KMS-11 (cell line): ENCODE data around the gene ZNF23.

Experiments used
- H2AFZ ChIP-seq: fragments of 200-600 bp; sonication (generic); 2 replicates; pipeline ENCODE4 v1.6.1; 2016; ENCODE audit warnings: antibody characterized with exemption, mixed run types, low read depth
- H3K27ac ChIP-seq: fragments of 200-600 bp; sonication (generic); 2 replicates; pipeline ENCODE4 v1.6.1; 2016; ENCODE audit warnings: mild to moderate bottlenecking, mixed run types
- H3K27me3 ChIP-seq: fragments of 200-600 bp; sonication (generic); 2 replicates; pipeline ENCODE4 v1.6.1; 2017; ENCODE audit warnings: mild to moderate bottlenecking, low read depth, mixed run types, moderate library complexity; ENCODE audit not compliant: insufficient read depth
- H3K36me3 ChIP-seq: fragments of 200-600 bp; sonication (generic); 2 replicates; pipeline ENCODE4 v1.6.1; 2017; ENCODE audit warnings: mild to moderate bottlenecking, mixed run types; ENCODE audit not compliant: insufficient read depth
- H3K4me1 ChIP-seq: fragments of 200-600 bp; sonication (generic); 2 replicates; pipeline ENCODE4 v1.6.1; 2016; ENCODE audit warnings: mild to moderate bottlenecking, low read depth, mixed run types; ENCODE audit not compliant: poor library complexity, severe bottlenecking
- H3K4me2 ChIP-seq: fragments of 200-600 bp; sonication (generic); 2 replicates; pipeline ENCODE4 v1.7.0; 2016; ENCODE audit warnings: mild to moderate bottlenecking, mixed run types
- H3K4me3 ChIP-seq: fragments of 200-600 bp; sonication (generic); IDR thresholded peaks from 2 replicates; pipeline ENCODE4 v1.6.1; 2017; ENCODE audit warnings: low read depth, low read length, mixed read lengths; ENCODE audit not compliant: insufficient read depth
- H3K79me2 ChIP-seq: fragments of 200-600 bp; sonication (generic); 2 replicates; pipeline ENCODE4 v1.6.1; 2016; ENCODE audit warnings: low read depth, mixed run types; ENCODE audit not compliant: insufficient read depth
- H3K9ac ChIP-seq: fragments of 200-600 bp; sonication (generic); 2 replicates; pipeline ENCODE4 v1.6.1; 2016; ENCODE audit warnings: mild to moderate bottlenecking, mixed run types
- H4K20me1 ChIP-seq: fragments of 200-600 bp; sonication (generic); 2 replicates; pipeline ENCODE4 v1.6.1; 2016; ENCODE audit warnings: mild to moderate bottlenecking, mixed run types; ENCODE audit not compliant: insufficient read depth
- CTCF ChIP-seq: fragments of 200-600 bp; sonication (generic); conservative IDR thresholded peaks from 2 replicates; pipeline ENCODE4 v1.6.1; 2017; ENCODE audit warnings: low read depth, mild to moderate bottlenecking, antibody characterized with exemption, low read length, moderate library complexity, mixed read lengths

Gene ZNF23

DNA sequence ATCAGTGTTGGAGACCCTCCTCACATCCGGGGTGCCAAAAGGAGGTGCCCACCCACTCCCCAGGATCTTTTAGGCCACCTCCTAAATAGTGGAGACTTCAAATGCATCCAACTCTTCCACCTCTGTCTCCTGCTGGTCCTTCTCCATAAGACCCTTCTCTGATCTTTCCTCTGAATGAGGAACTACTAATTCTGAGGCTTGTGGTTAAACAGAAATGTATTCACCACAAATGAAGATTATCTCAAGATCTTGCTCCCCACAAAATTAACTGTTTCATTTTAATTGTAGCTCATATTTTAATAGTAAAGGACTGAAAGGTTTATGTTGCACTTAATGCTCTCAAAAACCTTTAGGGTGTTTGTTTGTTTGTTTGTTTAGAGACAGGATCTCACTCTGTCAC is 54.3 kb downstream of the ZNF23 start:
- Histone ChIP-seq H3K4me1 (no peaks in the 10 kb centered on the region), H3K27me3 (no peaks in the 10 kb centered on the region; the same call in 1 of the 2 replicates), H3K4me3 (no peak overlapping the region), H3K36me3 (no peaks in the 10 kb centered on the region), H4K20me1 (no peaks in the 10 kb centered on the region), H3K27ac (no peak overlapping the region), H2AFZ (no peak overlapping the region), H3K9ac (no peak overlapping the region), H3K79me2 (no peaks in the 10 kb centered on the region), H3K4me2 (no peak overlapping the region)
- TF ChIP-seq CTCF: no peak

DNA sequence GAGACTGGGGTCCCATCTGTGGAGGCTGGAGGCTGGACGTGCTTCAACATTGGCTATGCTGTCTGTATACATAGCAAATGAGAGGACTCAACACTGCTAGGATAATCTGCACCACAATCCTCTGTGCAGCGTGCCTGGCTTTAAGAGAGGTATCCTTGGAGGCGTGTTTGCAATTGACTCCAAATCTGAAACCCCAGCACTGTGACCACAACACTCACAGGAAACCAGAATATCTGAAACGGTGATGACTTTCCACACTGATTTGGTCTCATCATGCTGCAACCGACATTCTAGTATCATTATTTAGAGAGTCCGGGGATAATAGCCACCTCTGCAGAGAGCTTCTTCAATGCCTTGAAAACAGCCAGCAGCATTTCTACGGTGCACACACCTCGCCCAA is 55.3 kb downstream of the ZNF23 start:
- Histone ChIP-seq H3K79me2 (no peaks in the 10 kb centered on the region), H3K4me2 (no peak overlapping the region), H3K27me3 (no peaks in the 10 kb centered on the region; the same call in 1 of the 2 replicates), H3K9ac (no peak overlapping the region), H3K4me3 (no peak overlapping the region), H3K4me1 (no peaks in the 10 kb centered on the region), H2AFZ (no peak overlapping the region), H3K27ac (no peak overlapping the region), H4K20me1 (no peaks in the 10 kb centered on the region), H3K36me3 (no peaks in the 10 kb centered on the region)
- no peak for TF ChIP-seq CTCF

DNA sequence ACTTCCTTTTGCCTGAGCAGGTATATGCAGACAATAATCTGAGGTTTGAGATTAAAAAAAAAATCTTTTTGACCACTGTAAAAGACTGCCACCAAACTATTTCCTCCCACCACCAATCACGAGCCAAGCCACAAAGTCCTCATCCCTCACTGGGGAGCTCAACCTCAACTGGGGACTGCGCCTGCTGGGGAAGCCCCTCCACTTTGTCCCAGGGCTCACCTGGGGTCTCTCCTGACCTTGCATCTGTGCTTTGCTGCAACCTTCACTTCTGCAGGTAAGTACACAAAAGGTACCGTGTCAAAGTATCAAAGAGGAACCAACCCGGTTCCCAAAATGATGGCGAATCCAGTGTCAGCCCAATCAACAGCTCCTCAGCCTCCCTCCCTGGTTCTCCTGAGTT is 55.7 kb downstream of the ZNF23 start:
- Histone ChIP-seq H2AFZ (no peak overlapping the region), H3K79me2 (no peaks in the 10 kb centered on the region), H3K4me1 (no peaks in the 10 kb centered on the region), H3K27ac (no peak overlapping the region), H3K36me3 (no peaks in the 10 kb centered on the region), H4K20me1 (no peaks in the 10 kb centered on the region), H3K9ac (no peak overlapping the region), H3K4me3 (no peak overlapping the region), H3K4me2 (no peak overlapping the region), H3K27me3 (no peaks in the 10 kb centered on the region; the same call in 1 of the 2 replicates)
- TF ChIP-seq CTCF: no peak

- no peak overlapping the region for H3K9ac ChIP-seq
- H2AFZ ChIP-seq: no peak overlapping the region
- no peak for TF ChIP-seq CTCF
- no peak overlapping the region for H3K4me3 ChIP-seq
- H3K4me1 ChIP-seq: no peaks in the 10 kb centered on the region
- no peak overlapping the region for H3K4me2 ChIP-seq
- H3K27ac ChIP-seq: no peak overlapping the region
- no peaks in the 10 kb centered on the region for H4K20me1 ChIP-seq
- H3K79me2 ChIP-seq: no peaks in the 10 kb centered on the region
- no peaks in the 10 kb centered on the region; the same call in 1 of the 2 replicates for H3K27me3 ChIP-seq
- H3K36me3 ChIP-seq: no peaks in the 10 kb centered on the region
Measured at GRCh38 chr16:71404364-71404763, 57.7 kb downstream of the ZNF23 start.
